HepG2 (cell line): ENCODE results near the gene TULP4. TPM values are rescaled to one million over a fixed set of nuclear protein-coding genes. Genes with fewer than 3 reads are reported as not detected.

Experiments
- ATF5 ChIP-seq: sonication (generic); formaldehyde crosslinking; IDR thresholded peaks from 2 replicates; pipeline ENCODE4 v1.4.0; 2020; ENCODE audit warnings: mild to moderate bottlenecking, low read depth, missing genetic modification reagents
- E2F2 ChIP-seq: sonication (generic); formaldehyde crosslinking; IDR thresholded peaks from 2 replicates; pipeline ENCODE4 v1.4.0; 2020; ENCODE audit warnings: missing genetic modification reagents, borderline replicate concordance
- ELF1 ChIP-seq: sonication (generic); formaldehyde crosslinking; IDR thresholded peaks from 2 replicates; pipeline ENCODE4 v1.4.0; 2020; ENCODE audit warnings: missing genetic modification reagents
- ELF3 ChIP-seq: IDR thresholded peaks from 2 replicates; pipeline ENCODE4 v1.6.1; 2016; ENCODE audit warnings: missing genetic modification reagents, missing compliant biosample characterization
- FLYWCH1 ChIP-seq: sonication (generic); formaldehyde crosslinking; IDR thresholded peaks from 2 replicates; pipeline ENCODE4 v1.8.1; 2023; ENCODE audit warnings: mild to moderate bottlenecking, missing genetic modification reagents
- KDM6A ChIP-seq: IDR thresholded peaks from 2 replicates; pipeline ENCODE4 v1.6.1; 2016; ENCODE audit warnings: low read depth
- MXD4 ChIP-seq: IDR thresholded peaks from 2 replicates; pipeline ENCODE4 v1.6.1; 2016; ENCODE audit warnings: mild to moderate bottlenecking, missing biosample characterization, missing genetic modification reagents
- NFYB ChIP-seq: sonication (generic); formaldehyde crosslinking; IDR thresholded peaks from 2 replicates; pipeline ENCODE4 v1.4.0; 2020; ENCODE audit warnings: missing genetic modification reagents
- RERE ChIP-seq: IDR thresholded peaks from 2 replicates; pipeline ENCODE4 v1.6.1; 2016; ENCODE audit warnings: low read depth, missing genetic modification reagents, missing compliant biosample characterization
- RNF219 ChIP-seq: sonication (generic); formaldehyde crosslinking; IDR thresholded peaks from 2 replicates; pipeline ENCODE4 v1.5.0; 2020; ENCODE audit warnings: mild to moderate bottlenecking, missing genetic modification reagents
- ZFAT ChIP-seq: sonication (generic); formaldehyde crosslinking; conservative IDR thresholded peaks from 2 replicates; pipeline ENCODE4 v1.8.1; 2023; ENCODE audit warnings: missing genetic modification reagents, inconsistent platforms
- ZNF383 ChIP-seq: sonication (generic); formaldehyde crosslinking; IDR thresholded peaks from 2 replicates; pipeline ENCODE4 v1.4.0; 2020; ENCODE audit warnings: missing genetic modification reagents, mild to moderate bottlenecking, borderline replicate concordance
- ZNF484 ChIP-seq: sonication (generic); formaldehyde crosslinking; IDR thresholded peaks from 2 replicates; pipeline ENCODE4 v1.5.1; 2020; ENCODE audit warnings: mild to moderate bottlenecking, low read depth, missing genetic modification reagents, borderline replicate concordance
- ZNF546 ChIP-seq: sonication (generic); formaldehyde crosslinking; conservative IDR thresholded peaks from 2 replicates; pipeline ENCODE4 v1.8.1; 2023; ENCODE audit warnings: mild to moderate bottlenecking, missing genetic modification reagents
- ZNF549 ChIP-seq: sonication (generic); formaldehyde crosslinking; IDR thresholded peaks from 2 replicates; pipeline ENCODE4 v1.5.0; 2020; ENCODE audit warnings: missing genetic modification reagents
- ZSCAN25 ChIP-seq: sonication (generic); formaldehyde crosslinking; IDR thresholded peaks from 2 replicates; pipeline ENCODE4 v1.8.0; 2022; ENCODE audit warnings: mild to moderate bottlenecking, missing genetic modification reagents
- polyA plus RNA-seq, 8 experiments: library from polyadenylated mRNA; depleted of rRNA in 3 of 8; stranded (reverse) in 7 of 8; unstranded in 1 of 8; fragments of >200 nt; fragmentation: Illumina TruSeq in 4 of 8; extraction: Trizol in 4 of 8; gene quantifications; 2 replicates each; pipeline versions ENCODE4 v1.2.1 to v1.2.3, GENCODE V29; 2011 to 2016; ENCODE audit warnings: low read depth in 4 of 8, missing spikeins in 1 of 8, mixed read lengths in 1 of 8; ENCODE audit not compliant: insufficient read depth in 1 of 8
- total RNA-seq, 5 experiments: library from RNA; depleted of rRNA; stranded (reverse); fragments of >200 nt; fragmentation: Illumina TruSeq; extraction: Trizol; gene quantifications; 2 replicates each; pipeline ENCODE4 v1.2.3, GENCODE V29; 2016; ENCODE audit warnings: low read depth in 1 of 5
- TF ChIP-seq, protein P1 (sequence below): IDR thresholded peaks from 2 replicates; pipeline ENCODE4 v1.6.1; 2016

The TULP4 gene
- total and polyA plus RNA-seq, 2 of the 13 experiments (the other 11 are each of a cell fraction or from before 2014, with no cell fraction given) = 21.1 to 122 TPM

DNA sequence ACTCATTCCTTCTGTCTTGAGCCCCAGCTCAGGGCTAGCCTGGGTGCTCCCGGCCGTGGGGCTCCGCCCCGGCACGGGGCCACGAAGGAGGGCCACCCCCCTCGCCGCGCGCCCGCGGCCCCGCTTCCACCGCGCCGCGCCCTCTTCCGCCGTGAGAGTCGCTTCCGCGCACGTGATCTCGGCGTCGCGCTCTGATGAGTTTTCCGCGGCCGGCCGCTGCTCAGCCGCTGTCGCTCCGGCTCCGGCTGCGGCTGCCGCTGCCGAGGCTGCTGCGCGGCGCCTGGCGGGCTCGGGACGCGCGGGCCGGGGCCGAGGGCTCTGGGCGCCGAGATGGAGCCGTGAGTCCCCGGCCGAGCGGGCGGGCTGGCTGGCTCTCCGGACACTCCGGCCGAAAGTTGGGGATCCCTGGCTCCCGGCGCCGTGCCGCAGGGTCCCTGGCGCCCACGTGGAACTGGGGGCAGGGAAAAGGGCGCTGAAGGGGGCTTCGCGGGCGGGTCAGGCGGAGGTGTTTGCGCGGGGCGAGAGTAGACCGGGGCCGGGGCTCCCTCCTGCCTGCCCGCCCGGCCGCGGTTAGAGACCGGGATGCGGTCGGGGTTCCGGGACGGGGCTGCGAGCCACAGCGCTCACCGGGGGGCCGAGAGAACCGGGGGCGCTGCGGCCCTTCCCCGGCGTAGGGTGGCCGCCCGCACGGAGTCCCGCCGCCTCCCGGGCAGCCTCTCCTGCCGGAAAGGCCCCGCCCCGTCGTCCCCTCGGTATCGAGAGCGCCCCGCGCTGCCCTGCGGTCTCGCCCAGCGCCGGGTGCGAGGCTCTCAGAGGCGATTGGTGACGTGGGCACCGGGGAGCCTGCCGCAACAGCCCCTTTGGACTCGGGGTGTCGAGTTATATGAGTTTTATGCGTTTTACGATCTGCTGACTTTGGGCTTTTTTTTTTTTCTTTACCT lies 247.9 kb downstream of the TULP4 start, which contains the start of gene TMEM181 (continued):
- TF ChIP-seq NFYB (CRISPR knock-in tag) = peak; percentile 25; the same call in 1 of the 2 replicates
- TF ChIP-seq E2F2 (CRISPR knock-in tag) = no peak
- TF ChIP-seq ZSCAN25 = peak; percentile 52
- TF ChIP-seq ELF1 (CRISPR knock-in tag) = peak; percentile 92
- no peak for TF ChIP-seq ZNF383 (CRISPR knock-in tag)
- no peak; the same call in 1 of the 2 replicates for TF ChIP-seq ZNF546 (CRISPR knock-in tag)
- TF ChIP-seq ZNF484 = no peak
- peak; percentile 87 for TF ChIP-seq MXD4 (CRISPR knock-in tag)
- no peak for TF ChIP-seq RNF219
- no peak for TF ChIP-seq ATF5 (CRISPR knock-in tag)
- no peak for TF ChIP-seq FLYWCH1 (CRISPR knock-in tag)
- TF ChIP-seq, protein P1, sequence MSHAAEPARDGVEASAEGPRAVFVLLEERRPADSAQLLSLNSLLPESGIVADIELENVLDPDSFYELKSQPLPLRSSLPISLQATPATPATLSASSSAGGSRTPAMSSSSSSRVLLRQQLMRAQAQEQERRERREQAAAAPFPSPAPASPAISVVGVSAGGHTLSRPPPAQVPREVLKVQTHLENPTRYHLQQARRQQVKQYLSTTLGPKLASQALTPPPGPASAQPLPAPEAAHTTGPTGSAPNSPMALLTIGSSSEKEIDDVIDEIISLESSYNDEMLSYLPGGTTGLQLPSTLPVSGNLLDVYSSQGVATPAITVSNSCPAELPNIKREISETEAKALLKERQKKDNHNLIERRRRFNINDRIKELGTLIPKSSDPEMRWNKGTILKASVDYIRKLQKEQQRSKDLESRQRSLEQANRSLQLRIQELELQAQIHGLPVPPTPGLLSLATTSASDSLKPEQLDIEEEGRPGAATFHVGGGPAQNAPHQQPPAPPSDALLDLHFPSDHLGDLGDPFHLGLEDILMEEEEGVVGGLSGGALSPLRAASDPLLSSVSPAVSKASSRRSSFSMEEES = peak; percentile 93
- no peak for TF ChIP-seq ZNF549 (CRISPR knock-in tag)
- peak; percentile 89 for TF ChIP-seq ELF3 (CRISPR knock-in tag)
- no peak for TF ChIP-seq ZFAT (CRISPR knock-in tag)
- TF ChIP-seq KDM6A (CRISPR knock-in tag) = no peak
- TF ChIP-seq RERE = 0 out of 2 replicates have a peak, but pooled peaks have one; percentile 9
